ENCODE data around the gene SRMS. TPM values are rescaled to one million over a fixed set of nuclear protein-coding genes. Genes with fewer than 3 reads are reported as not detected.
"Not testable (repeated sequence)": the region's sequence is repeated elsewhere in the genome, so short reads cannot be mapped to it uniquely, and the experiment has no call there.

The SRMS gene
- total and polyA plus RNA-seq, 11 donors: not detected

DNA sequence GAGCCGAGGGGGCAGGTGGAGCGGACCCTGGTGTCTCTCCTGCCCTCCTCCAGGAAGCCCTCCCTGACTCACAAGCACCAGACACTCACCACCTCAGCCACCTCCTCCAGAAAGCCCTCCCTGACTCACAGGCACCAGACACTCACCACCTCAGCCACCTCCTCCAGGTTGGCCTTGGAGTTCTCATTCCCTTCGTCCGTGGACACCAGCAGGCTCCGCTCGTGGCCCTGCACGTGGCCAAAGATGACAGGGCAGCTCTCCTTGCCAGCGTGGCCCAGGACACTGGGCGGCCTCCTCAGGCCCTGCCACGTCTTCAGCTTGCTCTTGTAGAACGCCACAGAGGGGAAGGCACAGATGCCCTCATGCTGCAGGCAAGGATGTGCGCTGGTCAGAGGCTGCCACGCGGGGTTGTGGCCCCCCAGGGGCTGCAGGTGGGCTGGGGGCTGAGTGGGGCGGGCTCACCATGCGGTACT, 12.8 kb upstream of the SRMS start:
- H3K36me3 ChIP-seq: peaks cover 4 to 71% (median 62%) of the 10 kb centered on the region in 9 donors
- TF ChIP-seq, protein P1, sequence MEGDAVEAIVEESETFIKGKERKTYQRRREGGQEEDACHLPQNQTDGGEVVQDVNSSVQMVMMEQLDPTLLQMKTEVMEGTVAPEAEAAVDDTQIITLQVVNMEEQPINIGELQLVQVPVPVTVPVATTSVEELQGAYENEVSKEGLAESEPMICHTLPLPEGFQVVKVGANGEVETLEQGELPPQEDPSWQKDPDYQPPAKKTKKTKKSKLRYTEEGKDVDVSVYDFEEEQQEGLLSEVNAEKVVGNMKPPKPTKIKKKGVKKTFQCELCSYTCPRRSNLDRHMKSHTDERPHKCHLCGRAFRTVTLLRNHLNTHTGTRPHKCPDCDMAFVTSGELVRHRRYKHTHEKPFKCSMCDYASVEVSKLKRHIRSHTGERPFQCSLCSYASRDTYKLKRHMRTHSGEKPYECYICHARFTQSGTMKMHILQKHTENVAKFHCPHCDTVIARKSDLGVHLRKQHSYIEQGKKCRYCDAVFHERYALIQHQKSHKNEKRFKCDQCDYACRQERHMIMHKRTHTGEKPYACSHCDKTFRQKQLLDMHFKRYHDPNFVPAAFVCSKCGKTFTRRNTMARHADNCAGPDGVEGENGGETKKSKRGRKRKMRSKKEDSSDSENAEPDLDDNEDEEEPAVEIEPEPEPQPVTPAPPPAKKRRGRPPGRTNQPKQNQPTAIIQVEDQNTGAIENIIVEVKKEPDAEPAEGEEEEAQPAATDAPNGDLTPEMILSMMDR (IDR thresholded peaks at IDR 0.05): no peak
- no peak for TF ChIP-seq POLR2A (IDR thresholded peaks at IDR 0.05)
- no peaks in the 10 kb centered on the region for H3K9me3 ChIP-seq
- H3K4me3 ChIP-seq: no peak overlapping the region
- H3K4me1 ChIP-seq: no peaks in the 10 kb centered on the region
- DNase-seq (no peak), ATAC-seq (no peak)
- no peaks in the 10 kb centered on the region for H3K27me3 ChIP-seq
- intact Hi-C loops (cut with DNase I): no loop called here
- 92 to 98% (median 97%) methylated on average over 11 to 16 of the region's 16 CpGs for WGBS, 4 donors
- no peak overlapping the region for H3K27ac ChIP-seq

DNA sequence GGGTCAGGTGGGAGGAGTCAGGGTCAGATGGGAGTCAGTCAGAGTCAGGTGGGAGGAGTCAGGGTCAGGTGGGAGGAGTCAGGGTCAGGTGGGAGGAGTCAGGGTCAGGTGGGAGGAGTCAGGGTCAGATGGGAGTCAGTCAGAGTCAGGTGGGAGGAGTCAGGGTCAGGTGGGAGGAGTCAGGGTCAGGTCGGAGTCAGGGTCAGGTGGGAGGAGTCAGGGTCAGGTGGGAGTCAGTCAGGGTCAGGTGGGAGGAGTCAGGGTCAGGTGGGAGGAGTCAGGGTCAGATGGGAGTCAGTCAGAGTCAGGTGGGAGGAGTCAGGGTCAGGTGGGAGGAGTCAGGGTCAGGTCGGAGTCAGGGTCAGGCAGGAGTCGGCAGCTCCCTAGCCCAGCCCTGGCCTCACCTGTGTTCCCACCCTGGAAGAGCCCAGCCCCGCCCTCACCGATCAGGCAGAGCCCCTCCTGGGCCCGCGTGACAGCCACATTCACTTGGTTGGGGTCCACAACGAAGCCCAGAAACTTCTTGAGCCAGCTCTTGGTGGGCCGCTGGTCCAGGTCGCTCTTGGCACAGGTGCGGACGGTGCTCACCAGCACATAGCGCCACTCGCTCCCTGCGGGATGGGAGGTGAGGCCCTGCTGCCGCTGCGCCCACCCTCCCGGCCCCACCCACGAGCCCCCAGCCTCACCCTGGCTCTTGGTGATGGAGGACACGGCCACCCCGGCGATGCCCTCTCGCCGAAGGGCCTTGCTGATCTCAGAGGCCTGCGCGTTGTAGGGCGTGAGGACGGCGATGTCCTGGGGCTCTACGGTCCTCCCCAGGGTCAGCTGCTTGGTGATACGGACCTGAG, 12.2 kb upstream of the SRMS start:
- H3K4me3 ChIP-seq; DNase-seq; intact Hi-C loops (cut with DNase I); H3K27ac ChIP-seq; H3K4me1 ChIP-seq; H3K27me3 ChIP-seq; ATAC-seq; H3K9me3 ChIP-seq: not testable (repeated sequence)
- WGBS, 4 donors: 94 to 96% (median 95%) methylated on average over 18 to 31 of the region's 31 CpGs
- peaks cover 4 to 64% (median 61%) of the 10 kb centered on the region in 9 donors for H3K36me3 ChIP-seq

DNA sequence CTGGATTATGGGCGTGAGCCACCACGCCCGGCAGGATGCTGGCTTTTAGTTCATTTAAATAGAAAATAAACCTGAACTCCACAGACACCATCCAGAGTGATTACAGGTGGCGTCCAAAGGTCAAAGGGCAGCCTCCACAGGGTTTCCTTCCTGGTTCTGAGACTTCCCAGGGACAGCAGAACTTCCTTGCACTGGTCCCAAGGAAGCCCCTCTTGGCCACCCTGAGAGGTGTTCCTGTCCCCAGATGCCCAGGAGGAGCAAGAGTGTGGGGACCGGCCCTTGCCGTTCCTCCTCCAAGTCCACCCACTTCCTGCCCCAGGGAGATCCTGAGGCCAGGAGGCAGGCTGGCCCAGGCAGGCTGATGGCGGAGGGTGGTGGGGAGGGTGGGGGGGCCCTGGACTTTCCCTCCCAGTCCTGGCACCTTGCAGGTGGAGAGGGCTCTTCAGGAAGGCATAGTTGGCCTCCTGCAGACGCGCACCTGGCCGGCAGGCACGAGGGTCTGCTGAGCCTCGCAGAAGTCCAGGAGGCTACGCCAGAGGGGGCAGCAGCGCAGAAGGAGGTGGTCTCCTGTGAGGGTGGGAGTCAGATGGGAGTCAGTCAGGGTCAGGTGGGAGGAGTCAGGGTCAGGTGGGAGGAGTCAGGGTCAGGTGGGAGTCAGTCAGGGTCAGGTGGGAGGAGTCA, 11.4 kb upstream of the SRMS start:
- no peak for ATAC-seq
- Histone ChIP-seq H3K36me3 (peaks cover 4 to 57% (median 54%) of the 10 kb centered on the region in 9 donors), H3K9me3 (no peaks in the 10 kb centered on the region), H3K27ac (no peak overlapping the region), H3K4me3 (no peak overlapping the region), H3K4me1 (peaks cover 0 to 11% (median 5%) of the 10 kb centered on the region in 12 donors), H3K27me3 (peaks cover 0 to 5% (median 0%) of the 10 kb centered on the region in 9 donors)
- WGBS, 4 donors: 93 to 99% (median 95%) methylated on average over 10 to 14 of the region's 14 CpGs
- TF ChIP-seq POLR2A (IDR thresholded peaks at IDR 0.05): no peak
- TF ChIP-seq, protein P1 (IDR thresholded peaks at IDR 0.05): no peak
- DNase-seq: no peak
- intact Hi-C loops (cut with DNase I): no loop called here

DNA sequence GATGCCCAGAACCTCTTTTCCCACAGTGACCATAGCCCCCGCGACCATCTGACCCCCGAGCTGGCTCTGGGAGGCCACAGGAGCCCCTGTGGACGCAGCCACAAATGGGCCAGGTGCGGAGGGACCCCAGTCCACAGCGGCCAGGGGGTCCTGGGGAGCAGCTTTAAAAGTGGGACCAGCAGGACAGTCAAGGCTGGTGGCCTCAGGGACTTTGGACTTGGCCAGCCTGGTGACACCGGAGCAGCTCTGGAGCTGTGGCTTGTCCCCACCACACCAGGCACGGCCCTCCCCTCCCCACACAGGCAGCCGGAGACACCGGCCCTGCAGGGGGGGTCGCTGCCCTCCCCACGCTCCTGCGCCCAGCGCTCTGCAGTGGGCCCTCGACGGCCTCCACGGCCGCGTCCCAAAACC, 9.9 kb upstream of the SRMS start:
- 90 to 96% (median 94%) methylated on average over 3 to 19 of the region's 19 CpGs for WGBS, 4 donors
- TF ChIP-seq POLR2A (IDR thresholded peaks at IDR 0.05): no peak
- TF ChIP-seq, protein P1 (IDR thresholded peaks at IDR 0.05): no peak
- Histone ChIP-seq H3K27ac (no peak overlapping the region), H3K9me3 (no peaks in the 10 kb centered on the region), H3K27me3 (peaks cover 0 to 9% (median 0%) of the 10 kb centered on the region in 9 donors), H3K4me3 (no peak overlapping the region), H3K36me3 (peaks cover 0 to 42% (median 40%) of the 10 kb centered on the region in 9 donors), H3K4me1 (peaks cover 0 to 19% (median 8%) of the 10 kb centered on the region in 12 donors)
- ATAC-seq: no peak
- DNase-seq: no peak
- intact Hi-C loops (cut with DNase I): no loop called here

All from heart left ventricle (tissue), 16 donors.